HepG2 (cell line): Measurements from ENCODE around the gene UBR1. TPM values are rescaled to one million over a fixed set of nuclear protein-coding genes. Genes with fewer than 3 reads are reported as not detected.
A peak's percentile ranks its signal among the peaks of the same experiment; 100 is the strongest.

Experiments
- DMTF1 ChIP-seq: sonication (generic); formaldehyde crosslinking; IDR thresholded peaks from 2 replicates; pipeline ENCODE4 v1.4.0; 2020; ENCODE audit warnings: mild to moderate bottlenecking, missing genetic modification reagents
- FOSL2 ChIP-seq: sonication (generic); formaldehyde crosslinking; IDR thresholded peaks from 2 replicates; pipeline ENCODE4 v1.4.0; 2020; ENCODE audit warnings: missing genetic modification reagents
- HHEX ChIP-seq: IDR thresholded peaks from 2 replicates; pipeline ENCODE4 v1.6.1; 2016; ENCODE audit warnings: control low read depth
- JUN ChIP-seq: sonication (generic); formaldehyde crosslinking; IDR thresholded peaks from 2 replicates; pipeline ENCODE4 v1.4.0; 2020; ENCODE audit warnings: mild to moderate bottlenecking, missing genetic modification reagents
- NFATC3 ChIP-seq: sonication (generic); formaldehyde crosslinking; IDR thresholded peaks from 2 replicates; pipeline ENCODE4 v1.5.1; 2020; ENCODE audit warnings: mild to moderate bottlenecking, missing genetic modification reagents
- NR2F2 ChIP-seq: IDR thresholded peaks from 2 replicates; pipeline ENCODE4 v1.6.1; 2012; ENCODE audit warnings: low read depth, inconsistent platforms, borderline replicate concordance
- PHF8 ChIP-seq: sonication (generic); formaldehyde crosslinking; IDR thresholded peaks from 2 replicates; pipeline ENCODE4 v1.5.0; 2020; ENCODE audit warnings: missing genetic modification reagents
- RBAK ChIP-seq: sonication (generic); formaldehyde crosslinking; IDR thresholded peaks from 2 replicates; pipeline ENCODE4 v1.5.1; 2020; ENCODE audit warnings: mild to moderate bottlenecking, missing genetic modification reagents
- SAP130 ChIP-seq: IDR thresholded peaks from 2 replicates; pipeline ENCODE4 v1.6.1; 2016; ENCODE audit warnings: low read depth
- SP4 ChIP-seq: sonication (generic); formaldehyde crosslinking; IDR thresholded peaks from 2 replicates; pipeline ENCODE4 v1.8.1; 2023; ENCODE audit warnings: mild to moderate bottlenecking, missing genetic modification reagents
- TIGD3 ChIP-seq: sonication (generic); formaldehyde crosslinking; IDR thresholded peaks from 2 replicates; pipeline ENCODE4 v1.5.1; 2020; ENCODE audit warnings: mild to moderate bottlenecking, missing genetic modification reagents, borderline replicate concordance
- ZBTB33 ChIP-seq: sonication (generic); formaldehyde crosslinking; IDR thresholded peaks from 2 replicates; pipeline ENCODE4 v1.4.0; 2020; ENCODE audit warnings: missing genetic modification reagents
- ZFP91 ChIP-seq: sonication (generic); formaldehyde crosslinking; IDR thresholded peaks from 2 replicates; pipeline ENCODE4 v1.9.0; 2022; ENCODE audit warnings: missing genetic modification reagents, mild to moderate bottlenecking, borderline replicate concordance
- ZGPAT ChIP-seq: IDR thresholded peaks from 2 replicates; pipeline ENCODE4 v1.6.1; 2016; ENCODE audit warnings: mild to moderate bottlenecking
- ZMYM2 ChIP-seq: sonication (generic); formaldehyde crosslinking; IDR thresholded peaks from 2 replicates; pipeline ENCODE4 v1.8.0; 2022; ENCODE audit warnings: mild to moderate bottlenecking, missing genetic modification reagents
- ZNF180 ChIP-seq: sonication (generic); formaldehyde crosslinking; IDR thresholded peaks from 2 replicates; pipeline ENCODE4 v1.4.0; 2020; ENCODE audit warnings: low read depth, missing genetic modification reagents, borderline replicate concordance
- ZNF20 ChIP-seq: sonication (generic); formaldehyde crosslinking; IDR thresholded peaks from 2 replicates; pipeline ENCODE4 v1.4.0; 2020; ENCODE audit warnings: mild to moderate bottlenecking, moderate library complexity, missing genetic modification reagents
- ZNF430 ChIP-seq: sonication (generic); formaldehyde crosslinking; IDR thresholded peaks from 2 replicates; pipeline ENCODE4 v1.9.0; 2021; ENCODE audit warnings: mild to moderate bottlenecking, missing genetic modification reagents
- ZNF644 ChIP-seq: IDR thresholded peaks from 2 replicates; pipeline ENCODE4 v1.6.1; 2016; ENCODE audit warnings: low read depth
- ZNF7 ChIP-seq: IDR thresholded peaks from 2 replicates; pipeline ENCODE4 v1.6.1; 2016; ENCODE audit warnings: missing biosample characterization, missing genetic modification reagents
- ZNF780A ChIP-seq: sonication (generic); formaldehyde crosslinking; IDR thresholded peaks from 2 replicates; pipeline ENCODE4 v1.8.0; 2022; ENCODE audit warnings: mild to moderate bottlenecking, missing genetic modification reagents, moderate library complexity
- ZNF781 ChIP-seq: sonication (generic); formaldehyde crosslinking; IDR thresholded peaks from 2 replicates; pipeline ENCODE4 v1.5.1; 2020; ENCODE audit warnings: borderline replicate concordance, mild to moderate bottlenecking, missing genetic modification reagents; ENCODE audit errors: not compliant biosample characterization
- polyA plus RNA-seq, 8 experiments: library from polyadenylated mRNA; depleted of rRNA in 3 of 8; stranded (reverse) in 7 of 8; unstranded in 1 of 8; fragments of >200 nt; fragmentation: Illumina TruSeq in 4 of 8; extraction: Trizol in 4 of 8; gene quantifications; 2 replicates each; pipeline versions ENCODE4 v1.2.1 to v1.2.3, GENCODE V29; 2011 to 2016; ENCODE audit warnings: low read depth in 4 of 8, missing spikeins in 1 of 8, mixed read lengths in 1 of 8; ENCODE audit not compliant: insufficient read depth in 1 of 8
- total RNA-seq, 5 experiments: library from RNA; depleted of rRNA; stranded (reverse); fragments of >200 nt; fragmentation: Illumina TruSeq; extraction: Trizol; gene quantifications; 2 replicates each; pipeline ENCODE4 v1.2.3, GENCODE V29; 2016; ENCODE audit warnings: low read depth in 1 of 5

Gene UBR1
- total and polyA plus RNA-seq, 2 of the 13 experiments (the other 11 are each of a cell fraction or from before 2014, with no cell fraction given) = 6.4 to 18.0 TPM

GRCh38 chr15:42920519-42921341, 185.1 kb downstream of the UBR1 start, which contains the start of gene TTBK2 (continued):
- no peak for TF ChIP-seq ZNF7
- TF ChIP-seq ZNF781 (CRISPR knock-in tag) = no peak
- no peak for TF ChIP-seq NR2F2
- no peak for TF ChIP-seq ZNF20 (CRISPR knock-in tag)
- 0 out of 2 replicates have a peak, but pooled peaks have one; percentile 13 for TF ChIP-seq ZNF430 (CRISPR knock-in tag)
- TF ChIP-seq ZNF180 (CRISPR knock-in tag) = no peak
- TF ChIP-seq FOSL2 (CRISPR knock-in tag) = no peak
- peak; percentile 92 for TF ChIP-seq SAP130 (CRISPR knock-in tag)
- no peak for TF ChIP-seq RBAK
- no peak for TF ChIP-seq TIGD3
- no peak for TF ChIP-seq NFATC3 (CRISPR knock-in tag)
- peak; percentile 85 for TF ChIP-seq ZGPAT (CRISPR knock-in tag)
- TF ChIP-seq SP4 = peak; percentile 100
- TF ChIP-seq DMTF1 (CRISPR knock-in tag) = no peak
- TF ChIP-seq ZBTB33 = no peak
- TF ChIP-seq JUN = no peak
- no peak for TF ChIP-seq ZNF644 (CRISPR knock-in tag)
- no peak for TF ChIP-seq ZMYM2 (CRISPR knock-in tag)
- no peak for TF ChIP-seq ZNF780A (CRISPR knock-in tag)
- TF ChIP-seq HHEX = no peak
- TF ChIP-seq ZFP91 (CRISPR knock-in tag) = peak; percentile 61; the same call in 1 of the 2 replicates
- peak; percentile 59; the same call in 1 of the 2 replicates for TF ChIP-seq PHF8 (CRISPR knock-in tag)
